ENCODE data around the gene MACROD2. TPM values are rescaled to one million over a fixed set of nuclear protein-coding genes. Genes with fewer than 3 reads are reported as not detected.

The MACROD2 gene
- total RNA-seq, 1 donor from 2014 or later: 2.4 TPM

- no peak for TF ChIP-seq EZH2 (IDR thresholded peaks at IDR 0.05; ENCODE audit: insufficient read depth, low read length)
- TF ChIP-seq, protein P1, sequence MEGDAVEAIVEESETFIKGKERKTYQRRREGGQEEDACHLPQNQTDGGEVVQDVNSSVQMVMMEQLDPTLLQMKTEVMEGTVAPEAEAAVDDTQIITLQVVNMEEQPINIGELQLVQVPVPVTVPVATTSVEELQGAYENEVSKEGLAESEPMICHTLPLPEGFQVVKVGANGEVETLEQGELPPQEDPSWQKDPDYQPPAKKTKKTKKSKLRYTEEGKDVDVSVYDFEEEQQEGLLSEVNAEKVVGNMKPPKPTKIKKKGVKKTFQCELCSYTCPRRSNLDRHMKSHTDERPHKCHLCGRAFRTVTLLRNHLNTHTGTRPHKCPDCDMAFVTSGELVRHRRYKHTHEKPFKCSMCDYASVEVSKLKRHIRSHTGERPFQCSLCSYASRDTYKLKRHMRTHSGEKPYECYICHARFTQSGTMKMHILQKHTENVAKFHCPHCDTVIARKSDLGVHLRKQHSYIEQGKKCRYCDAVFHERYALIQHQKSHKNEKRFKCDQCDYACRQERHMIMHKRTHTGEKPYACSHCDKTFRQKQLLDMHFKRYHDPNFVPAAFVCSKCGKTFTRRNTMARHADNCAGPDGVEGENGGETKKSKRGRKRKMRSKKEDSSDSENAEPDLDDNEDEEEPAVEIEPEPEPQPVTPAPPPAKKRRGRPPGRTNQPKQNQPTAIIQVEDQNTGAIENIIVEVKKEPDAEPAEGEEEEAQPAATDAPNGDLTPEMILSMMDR (IDR thresholded peaks at IDR 0.05; ENCODE audit: insufficient read depth, low read depth, low read length): no peak
- Histone ChIP-seq H2AFZ (ENCODE audit: low read depth, low read length) (no peak overlapping the region), H3K79me2 (ENCODE audit: insufficient read depth, low read length) (no peaks in the 10 kb centered on the region), H3K9ac (ENCODE audit: low read length) (no peak overlapping the region), H3K4me3 (ENCODE audit: insufficient read depth, low read depth, low read length) (no peak overlapping the region), H3K4me2 (ENCODE audit: low read length) (no peak overlapping the region), H3K9me3 (ENCODE audit: insufficient read depth, low read depth, low read length) (no peaks in the 10 kb centered on the region), H3K36me3 (ENCODE audit: insufficient read depth, low read length) (no peaks in the 10 kb centered on the region), H3K4me1 (ENCODE audit: insufficient read depth, low read length) (no peaks in the 10 kb centered on the region), H3K27ac (ENCODE audit: low read depth, low read length) (no peak overlapping the region), H4K20me1 (ENCODE audit: insufficient read depth, low read length) (no peaks in the 10 kb centered on the region), H3K27me3 (ENCODE audit: insufficient read depth, low read length) (no peaks in the 10 kb centered on the region)
- Mint-ChIP-seq H3K4me3 (ENCODE audit: unreplicated experiment) (no peak overlapping the region), H3K36me3 (ENCODE audit: low read depth, unreplicated experiment) (no peaks in the 10 kb centered on the region), H3K27ac (ENCODE audit: unreplicated experiment) (no peak overlapping the region), H3K4me1 (ENCODE audit: low read depth, unreplicated experiment) (peaks cover 3% of the 10 kb centered on the region), H3K27me3 (ENCODE audit: low read depth, unreplicated experiment) (peaks cover 2% of the 10 kb centered on the region), H3K9me3 (ENCODE audit: unreplicated experiment) (no peaks in the 10 kb centered on the region)
- FAIRE-seq (no peak), DNase-seq (ENCODE audit: low read depth) (no peak)
These were observed 1579.9 kb downstream of the MACROD2 start for GRCh38 chr20:15575255-15575654.

GRCh38 chr20:15576411-15576810 lies 1581.1 kb downstream of the MACROD2 start:
- H3K4me3 Mint-ChIP-seq (ENCODE audit: unreplicated experiment): no peak overlapping the region
- TF ChIP-seq EZH2 (IDR thresholded peaks at IDR 0.05; ENCODE audit: insufficient read depth, low read length): no peak
- TF ChIP-seq, protein P1 (IDR thresholded peaks at IDR 0.05; ENCODE audit: insufficient read depth, low read depth, low read length): no peak
- DNase-seq (ENCODE audit: low read depth) (no peak), FAIRE-seq (no peak)
- Histone ChIP-seq H3K9me3 (ENCODE audit: insufficient read depth, low read depth, low read length) (no peaks in the 10 kb centered on the region), H3K79me2 (ENCODE audit: insufficient read depth, low read length) (no peaks in the 10 kb centered on the region), H3K36me3 (ENCODE audit: insufficient read depth, low read length) (no peaks in the 10 kb centered on the region), H3K4me3 (ENCODE audit: insufficient read depth, low read depth, low read length) (no peak overlapping the region), H3K27ac (ENCODE audit: low read depth, low read length) (no peak overlapping the region), H3K4me2 (ENCODE audit: low read length) (no peak overlapping the region), H3K9ac (ENCODE audit: low read length) (no peak overlapping the region), H4K20me1 (ENCODE audit: insufficient read depth, low read length) (no peaks in the 10 kb centered on the region), H3K4me1 (ENCODE audit: insufficient read depth, low read length) (no peaks in the 10 kb centered on the region), H2AFZ (ENCODE audit: low read depth, low read length) (no peak overlapping the region), H3K27me3 (ENCODE audit: insufficient read depth, low read length) (no peaks in the 10 kb centered on the region)
- no peak overlapping the region for H3K27ac Mint-ChIP-seq (ENCODE audit: unreplicated experiment)
- H3K27me3 Mint-ChIP-seq (ENCODE audit: low read depth, unreplicated experiment): peaks cover 2% of the 10 kb centered on the region
- no peaks in the 10 kb centered on the region for H3K36me3 Mint-ChIP-seq (ENCODE audit: low read depth, unreplicated experiment)
- H3K9me3 Mint-ChIP-seq (ENCODE audit: unreplicated experiment): no peaks in the 10 kb centered on the region
- peaks cover 3% of the 10 kb centered on the region for H3K4me1 Mint-ChIP-seq (ENCODE audit: low read depth, unreplicated experiment)

GRCh38 chr20:15578113-15578512 lies 1582.8 kb downstream of the MACROD2 start:
- Mint-ChIP-seq H3K27ac (ENCODE audit: unreplicated experiment) (no peak overlapping the region), H3K4me3 (ENCODE audit: unreplicated experiment) (no peak overlapping the region), H3K36me3 (ENCODE audit: low read depth, unreplicated experiment) (no peaks in the 10 kb centered on the region), H3K27me3 (ENCODE audit: low read depth, unreplicated experiment) (peaks cover 2% of the 10 kb centered on the region), H3K9me3 (ENCODE audit: unreplicated experiment) (no peaks in the 10 kb centered on the region), H3K4me1 (ENCODE audit: low read depth, unreplicated experiment) (peaks cover 3% of the 10 kb centered on the region)
- TF ChIP-seq, protein P1 (IDR thresholded peaks at IDR 0.05; ENCODE audit: insufficient read depth, low read depth, low read length): no peak
- TF ChIP-seq EZH2 (IDR thresholded peaks at IDR 0.05; ENCODE audit: insufficient read depth, low read length): no peak
- H2AFZ ChIP-seq (ENCODE audit: low read depth, low read length): no peak overlapping the region
- no peaks in the 10 kb centered on the region for H3K27me3 ChIP-seq (ENCODE audit: insufficient read depth, low read length)
- no peak overlapping the region for H3K9ac ChIP-seq (ENCODE audit: low read length)
- no peaks in the 10 kb centered on the region for H3K79me2 ChIP-seq (ENCODE audit: insufficient read depth, low read length)
- no peak overlapping the region for H3K4me3 ChIP-seq (ENCODE audit: insufficient read depth, low read depth, low read length)
- H3K27ac ChIP-seq (ENCODE audit: low read depth, low read length): no peak overlapping the region
- H4K20me1 ChIP-seq (ENCODE audit: insufficient read depth, low read length): no peaks in the 10 kb centered on the region
- H3K4me2 ChIP-seq (ENCODE audit: low read length): no peak overlapping the region
- no peak for DNase-seq (ENCODE audit: low read depth)
- H3K9me3 ChIP-seq (ENCODE audit: insufficient read depth, low read depth, low read length): no peaks in the 10 kb centered on the region
- FAIRE-seq: no peak
- H3K4me1 ChIP-seq (ENCODE audit: insufficient read depth, low read length): no peaks in the 10 kb centered on the region
- no peaks in the 10 kb centered on the region for H3K36me3 ChIP-seq (ENCODE audit: insufficient read depth, low read length)
